Mucosa of descending colon (tissue), 3 donors: ENCODE data around the gene CHRM2. TPM values are rescaled to one million over a fixed set of nuclear protein-coding genes. Genes with fewer than 3 reads are reported as not detected.

Experiments used
- ATAC-seq: fragments of 200-7000 bp; cut with Tn5 transposase; one replicate; pipeline ENCODE4 v1.9.1; 2020; ENCODE audit warnings: mild to moderate bottlenecking, moderate library complexity
- DNase-seq, 3 donors: peaks; one replicate each; pipeline ENCODE4 v3.0.0-alpha.2; 2020
- H3K36me3 ChIP-seq: fragments of 200-600 bp; one replicate; pipeline ENCODE4 v1.8.0; 2021; ENCODE audit warnings: low read depth, mild to moderate bottlenecking
- H3K4me1 ChIP-seq: fragments of 200-600 bp; one replicate; pipeline ENCODE4 v1.8.0; 2021; ENCODE audit warnings: low read depth, mild to moderate bottlenecking
- H3K4me3 ChIP-seq: fragments of 200-600 bp; one replicate; pipeline ENCODE4 v1.8.0; 2021; ENCODE audit warnings: mild to moderate bottlenecking
- H3K9me3 ChIP-seq: fragments of 200-600 bp; one replicate; pipeline ENCODE4 v1.8.0; 2021; ENCODE audit warnings: mild to moderate bottlenecking
- intact Hi-C, 2 donors: fragments of 100-400 bp; cut with DNase I in 1 of 2; cut with micrococcal nuclease in 1 of 2; formaldehyde crosslinking; loops; one replicate each; pipeline versions ENCODE4 v1.11.0 to v1.11.1; 2022; cut with DNase I, micrococcal nuclease
- total RNA-seq, 3 donors: library from RNA; stranded (reverse); fragmentation: NEBNext Ultra II Directional in 2 of 3; extraction: Animal tissue kit (Norgen Biotek cat#: 25700) in 2 of 3; gene quantifications; one replicate each; pipeline versions ENCODE4 v1.2.1 to v1.2.4, GENCODE V29; 2021 to 2023
- TF ChIP-seq, protein P1 (sequence below): fragments of 200-600 bp; IDR thresholded peaks from one replicate; pipeline ENCODE4 v1.8.0; 2022; ENCODE audit warnings: antibody characterized with exemption, mild to moderate bottlenecking
- donor health status: DM: no; HTN: no; CAD: no; lungs with moderate emphysema.
- donor health status: DM: no; HTN: no; CAD: no.
- donor health status: DM: no; HTN: yes; CAD: no.

Gene CHRM2
- total RNA-seq, 3 donors from 2014 or later = 1.4 to 84.0 (median 7.4) TPM

GRCh38 chr7:137007001-137007694 lies 138.7 kb downstream of the CHRM2 start:
- peaks cover 3% of the 10 kb centered on the region for H3K9me3 ChIP-seq
- no peaks in the 10 kb centered on the region for H3K36me3 ChIP-seq
- H3K4me1 ChIP-seq = no peaks in the 10 kb centered on the region
- no peak overlapping the region for H3K4me3 ChIP-seq
- no peak for ATAC-seq
- intact Hi-C loops = no loop called here
- no peak for DNase-seq
- TF ChIP-seq, protein P1, sequence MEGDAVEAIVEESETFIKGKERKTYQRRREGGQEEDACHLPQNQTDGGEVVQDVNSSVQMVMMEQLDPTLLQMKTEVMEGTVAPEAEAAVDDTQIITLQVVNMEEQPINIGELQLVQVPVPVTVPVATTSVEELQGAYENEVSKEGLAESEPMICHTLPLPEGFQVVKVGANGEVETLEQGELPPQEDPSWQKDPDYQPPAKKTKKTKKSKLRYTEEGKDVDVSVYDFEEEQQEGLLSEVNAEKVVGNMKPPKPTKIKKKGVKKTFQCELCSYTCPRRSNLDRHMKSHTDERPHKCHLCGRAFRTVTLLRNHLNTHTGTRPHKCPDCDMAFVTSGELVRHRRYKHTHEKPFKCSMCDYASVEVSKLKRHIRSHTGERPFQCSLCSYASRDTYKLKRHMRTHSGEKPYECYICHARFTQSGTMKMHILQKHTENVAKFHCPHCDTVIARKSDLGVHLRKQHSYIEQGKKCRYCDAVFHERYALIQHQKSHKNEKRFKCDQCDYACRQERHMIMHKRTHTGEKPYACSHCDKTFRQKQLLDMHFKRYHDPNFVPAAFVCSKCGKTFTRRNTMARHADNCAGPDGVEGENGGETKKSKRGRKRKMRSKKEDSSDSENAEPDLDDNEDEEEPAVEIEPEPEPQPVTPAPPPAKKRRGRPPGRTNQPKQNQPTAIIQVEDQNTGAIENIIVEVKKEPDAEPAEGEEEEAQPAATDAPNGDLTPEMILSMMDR = no peak

GRCh38 chr7:137009404-137009803 lies 141.0 kb downstream of the CHRM2 start:
- no peak for ATAC-seq
- Histone ChIP-seq H3K36me3 (no peaks in the 10 kb centered on the region), H3K4me1 (no peaks in the 10 kb centered on the region), H3K9me3 (peaks cover 7% of the 10 kb centered on the region), H3K4me3 (no peak overlapping the region)
- intact Hi-C loops = no loop called here
- TF ChIP-seq, protein P1 = no peak
- DNase-seq = no peak

GRCh38 chr7:137015015-137015414 lies 146.6 kb downstream of the CHRM2 start:
- no peaks in the 10 kb centered on the region for H3K36me3 ChIP-seq
- no peak overlapping the region for H3K4me3 ChIP-seq
- ATAC-seq (no peak), DNase-seq (no peak)
- TF ChIP-seq, protein P1 = no peak
- H3K4me1 ChIP-seq = no peaks in the 10 kb centered on the region
- intact Hi-C loops = no loop called here
- peaks cover 8% of the 10 kb centered on the region for H3K9me3 ChIP-seq

- no peak for ATAC-seq
- H3K4me3 ChIP-seq = no peak overlapping the region
- no peak for DNase-seq
- H3K4me1 ChIP-seq = no peaks in the 10 kb centered on the region
- TF ChIP-seq, protein P1 = no peak
- intact Hi-C loops = no loop called here
- no peaks in the 10 kb centered on the region for H3K36me3 ChIP-seq
- peaks cover 8% of the 10 kb centered on the region for H3K9me3 ChIP-seq
These were observed 148.8 kb downstream of the CHRM2 start for GRCh38 chr7:137017221-137017620.

- DNase-seq = no peak
These were observed 150.0 kb downstream of the CHRM2 start for GRCh38 chr7:137018468-137018867.

More at GRCh38 chr7:137018468-137018867, 150.0 kb downstream of the CHRM2 start:
- no peak for ATAC-seq
- Histone ChIP-seq H3K4me1 (no peaks in the 10 kb centered on the region), H3K36me3 (no peaks in the 10 kb centered on the region), H3K9me3 (peaks cover 11% of the 10 kb centered on the region), H3K4me3 (no peak overlapping the region)
- intact Hi-C loops = no loop called here
- TF ChIP-seq, protein P1 = no peak
